ENCODE measurements around the gene SLC29A2. TPM values are rescaled to one million over a fixed set of nuclear protein-coding genes. Genes with fewer than 3 reads are reported as not detected.

SLC29A2 gene
- total and polyA plus RNA-seq, 2 of the 8 experiments (the other 6 are each of a cell fraction or from before 2014, with no cell fraction given): 29.3 to 31.6 TPM

DNA sequence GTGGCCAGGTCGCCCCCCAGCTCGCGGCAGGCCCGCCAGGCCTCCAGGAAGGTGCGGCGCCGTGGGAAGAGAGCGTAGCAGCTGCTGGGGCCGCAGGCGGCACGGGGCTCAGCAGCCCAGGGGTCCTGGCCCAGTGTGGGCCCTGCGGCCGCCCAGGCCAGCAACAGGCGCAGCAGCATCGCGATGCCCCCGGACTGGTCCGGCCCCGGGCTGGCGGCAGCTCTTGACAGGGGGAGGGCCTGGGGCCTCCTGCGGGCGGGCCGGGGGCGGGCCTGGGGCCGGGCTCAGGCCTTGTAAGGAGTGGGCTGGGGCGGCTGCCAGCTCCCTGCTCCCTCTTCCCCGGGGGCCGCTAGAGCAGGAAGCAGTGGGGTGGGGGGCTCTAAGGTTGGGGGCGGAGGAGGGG, 54.7 kb downstream of the SLC29A2 start, which contains the start of gene CD248:
Gene CD248, minus strand, starts transcription at position 196 of the 403 bp plus-strand sequence. Its CDS starts 17 bp downstream, at position 179.
- peak within 1 kb of the TSS; percentile 95 for H3K4ac ChIP-seq (replicated peaks; ENCODE audit: insufficient read length, low read depth, low read length)
- H3K79me2 ChIP-seq (ENCODE audit: control insufficient read depth in 1 of 2, insufficient read depth in 2 of 2, low read length in 2 of 2): no peaks in the 10 kb centered on the region
- H3K79me1 ChIP-seq (ENCODE audit: low read depth, low read length): no peaks in the 10 kb centered on the region
- no peak within 1 kb of the TSS for H3K23ac ChIP-seq (ENCODE audit: insufficient read length)
- ChIA-PET POLR2A (ENCODE audit: partially characterized antibody) (interaction anchor here (0.8 to 3.5 kb wide), 12 partner anchors 10 to 122 kb away, joined by 3 to 19 read pairs (median 6); partner anchors contain the start of genes BRMS1, MRPL11, RIN1 and YIF1A), CTCF (ENCODE audit: partially characterized antibody) (interaction anchor here (0.7 to 11.7 kb wide), 9 partner anchors 10 to 105 kb away, joined by 3 to 242 read pairs (median 5); partner anchors contain the start of gene RIN1)
- 37% methylated on average over 12 of the region's 29 CpGs; no CpG with 5 or more reads in 1 of the 2 experiments for WGBS, 2 experiments (ENCODE audit: extremely low coverage in 1 of 2, insufficient coverage in 1 of 2, insufficient read length in 1 of 2, insufficient replicate concordance in 2 of 2, low coverage in 1 of 2, low lambda C conversion rate in 2 of 2, missing lambda C conversion rate in 1 of 2)
- H2AFZ ChIP-seq (ENCODE audit: low read length): no peak within 1 kb of the TSS
- peak within 1 kb of the TSS; percentile 93 for H2BK20ac ChIP-seq (ENCODE audit: low read length)
- H3K9ac ChIP-seq (replicated peaks in 1 of 4; ENCODE audit: extremely low read depth in 1 of 4, low read depth in 3 of 4, low read length in 3 of 4): peak within 1 kb of the TSS in 2 of 4 experiments; percentile 22 to 39; a peak in 3 of 7 replicates
- H2BK5ac ChIP-seq (ENCODE audit: low read depth, low read length): peak within 1 kb of the TSS; percentile 85
- DNase-seq (ENCODE audit: low read depth in 1 of 2, low spot score in 2 of 2) (no peak), FAIRE-seq (no peak)
- H3K27me3 ChIP-seq (replicated peaks in 1 of 4; ENCODE audit: control insufficient read depth in 3 of 4, extremely low read depth in 1 of 4, insufficient read depth in 3 of 4, low read length in 3 of 4): peaks cover 0 to 5% (median 0%) of the 10 kb centered on the region in 4 experiments; a peak in 3 of 7 replicates
- no peaks in the 10 kb centered on the region for H3K36me3 ChIP-seq (ENCODE audit: control insufficient read depth in 2 of 4, insufficient read depth in 4 of 4, low read length in 3 of 4)
- H4K8ac ChIP-seq (ENCODE audit: extremely low read depth, insufficient read depth, low read length): peak within 1 kb of the TSS; percentile 71
- H2AK5ac ChIP-seq (ENCODE audit: low read depth, low read length): peak within 1 kb of the TSS; percentile 90; the same call in 1 of the 2 replicates
- H3K56ac ChIP-seq (replicated peaks; ENCODE audit: insufficient read length, low read depth, low read length): peak within 1 kb of the TSS; percentile 7
- peak within 1 kb of the TSS; percentile 5 for H4K5ac ChIP-seq (ENCODE audit: insufficient read length, low read depth, low read length)
- peaks cover 9% of the 10 kb centered on the region for H3K23me2 ChIP-seq (ENCODE audit: low read depth, low read length)
- peak within 1 kb of the TSS in 1 of 4 experiments; percentile 40; a peak in 1 of 8 replicates for H3K4me3 ChIP-seq (ENCODE audit: extremely low read depth in 1 of 4, insufficient read depth in 2 of 4, low read depth in 3 of 4, low read length in 4 of 4)
- TF ChIP-seq NANOG (IDR thresholded peaks at IDR 0.05; ENCODE audit: insufficient read depth, low read depth, low read length, poor library complexity, severe bottlenecking) (no peak), KDM5A (IDR thresholded peaks at IDR 0.05; ENCODE audit: low read length) (no peak), GABPA (IDR thresholded peaks at IDR 0.05; ENCODE audit: borderline replicate concordance, insufficient read depth, low read length) (0 out of 2 replicates have a peak, but pooled peaks have one; percentile 22), CTBP2 (IDR thresholded peaks at IDR 0.05; ENCODE audit: borderline replicate concordance, insufficient read depth, insufficient read length, low read length) (peak; percentile 40), BACH1 (IDR thresholded peaks at IDR 0.05; ENCODE audit: low read length) (no peak), SP2 (IDR thresholded peaks at IDR 0.05; ENCODE audit: low read length) (no peak), RXRA (IDR thresholded peaks at IDR 0.05; ENCODE audit: insufficient read depth, low read depth, low read length) (no peak), HDAC2 (IDR thresholded peaks at IDR 0.05; ENCODE audit: borderline replicate concordance in 1 of 2, low read depth in 2 of 2, low read length in 2 of 2) (no peak)
- TF ChIP-seq, protein P1, sequence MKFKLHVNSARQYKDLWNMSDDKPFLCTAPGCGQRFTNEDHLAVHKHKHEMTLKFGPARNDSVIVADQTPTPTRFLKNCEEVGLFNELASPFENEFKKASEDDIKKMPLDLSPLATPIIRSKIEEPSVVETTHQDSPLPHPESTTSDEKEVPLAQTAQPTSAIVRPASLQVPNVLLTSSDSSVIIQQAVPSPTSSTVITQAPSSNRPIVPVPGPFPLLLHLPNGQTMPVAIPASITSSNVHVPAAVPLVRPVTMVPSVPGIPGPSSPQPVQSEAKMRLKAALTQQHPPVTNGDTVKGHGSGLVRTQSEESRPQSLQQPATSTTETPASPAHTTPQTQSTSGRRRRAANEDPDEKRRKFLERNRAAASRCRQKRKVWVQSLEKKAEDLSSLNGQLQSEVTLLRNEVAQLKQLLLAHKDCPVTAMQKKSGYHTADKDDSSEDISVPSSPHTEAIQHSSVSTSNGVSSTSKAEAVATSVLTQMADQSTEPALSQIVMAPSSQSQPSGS (IDR thresholded peaks at IDR 0.05; ENCODE audit: low read length): no peak
- H3K18ac ChIP-seq (ENCODE audit: extremely low read depth, low read length): peak within 1 kb of the TSS; percentile 78
- peak within 1 kb of the TSS; percentile 32; the same call in 1 of the 2 replicates for H3K27ac ChIP-seq (ENCODE audit: low read depth, low read length)
- H2BK12ac ChIP-seq (ENCODE audit: low read depth, low read length): peak within 1 kb of the TSS; percentile 98
- H2BK15ac ChIP-seq (ENCODE audit: low read length): peak within 1 kb of the TSS; percentile 92
- peak within 1 kb of the TSS; percentile 98 for H4K91ac ChIP-seq (replicated peaks; ENCODE audit: insufficient read length, low read length)
- peak within 1 kb of the TSS; percentile 78 for H2BK120ac ChIP-seq (replicated peaks; ENCODE audit: low read depth, low read length)
- no peaks in the 10 kb centered on the region for H4K20me1 ChIP-seq (replicated peaks in 1 of 2; ENCODE audit: control insufficient read depth in 1 of 2, insufficient read depth in 2 of 2, low read length in 2 of 2)
- H3K9me3 ChIP-seq (ENCODE audit: insufficient read depth in 2 of 2, low read depth in 1 of 2, low read length in 1 of 2): no peaks in the 10 kb centered on the region
- peak within 1 kb of the TSS; percentile 49 to 69 for H3K4me2 ChIP-seq (ENCODE audit: insufficient read depth in 1 of 2, low read depth in 2 of 2, low read length in 2 of 2)
- peaks cover 9 to 28% (median 20%) of the 10 kb centered on the region in 4 experiments for H3K4me1 ChIP-seq (replicated peaks in 1 of 4; ENCODE audit: control insufficient read depth in 3 of 4, insufficient read depth in 4 of 4, low read length in 3 of 4)
- no peak within 1 kb of the TSS for H3K14ac ChIP-seq (ENCODE audit: insufficient read length)
